ENCODE results near the gene GRIN2D.
A peak's percentile ranks its signal among the peaks of the same experiment; 100 is the strongest.

Gene GRIN2D

GRCh38 chr19:48433337-48433736 lies 39.9 kb downstream of the GRIN2D start:
- TF ChIP-seq, protein P1, sequence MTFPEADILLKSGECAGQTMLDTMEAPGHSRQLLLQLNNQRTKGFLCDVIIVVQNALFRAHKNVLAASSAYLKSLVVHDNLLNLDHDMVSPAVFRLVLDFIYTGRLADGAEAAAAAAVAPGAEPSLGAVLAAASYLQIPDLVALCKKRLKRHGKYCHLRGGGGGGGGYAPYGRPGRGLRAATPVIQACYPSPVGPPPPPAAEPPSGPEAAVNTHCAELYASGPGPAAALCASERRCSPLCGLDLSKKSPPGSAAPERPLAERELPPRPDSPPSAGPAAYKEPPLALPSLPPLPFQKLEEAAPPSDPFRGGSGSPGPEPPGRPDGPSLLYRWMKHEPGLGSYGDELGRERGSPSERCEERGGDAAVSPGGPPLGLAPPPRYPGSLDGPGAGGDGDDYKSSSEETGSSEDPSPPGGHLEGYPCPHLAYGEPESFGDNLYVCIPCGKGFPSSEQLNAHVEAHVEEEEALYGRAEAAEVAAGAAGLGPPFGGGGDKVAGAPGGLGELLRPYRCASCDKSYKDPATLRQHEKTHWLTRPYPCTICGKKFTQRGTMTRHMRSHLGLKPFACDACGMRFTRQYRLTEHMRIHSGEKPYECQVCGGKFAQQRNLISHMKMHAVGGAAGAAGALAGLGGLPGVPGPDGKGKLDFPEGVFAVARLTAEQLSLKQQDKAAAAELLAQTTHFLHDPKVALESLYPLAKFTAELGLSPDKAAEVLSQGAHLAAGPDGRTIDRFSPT (tag by site-specific recombination; IDR thresholded peaks at IDR 0.05), result no peak
- TF ChIP-seq ZNF701 (tag by site-specific recombination; IDR thresholded peaks at IDR 0.05) (no peak), ZFHX2 (tag by site-specific recombination; conservative IDR thresholded peaks at IDR 0.05) (no peak), ZNF639 (tag by site-specific recombination; IDR thresholded peaks at IDR 0.05) (no peak), ZNF548 (tag by site-specific recombination; IDR thresholded peaks at IDR 0.05) (no peak), ZNF692 (tag by site-specific recombination; IDR thresholded peaks at IDR 0.05) (no peak), ZNF776 (tag by site-specific recombination; IDR thresholded peaks at IDR 0.05; ENCODE audit: borderline replicate concordance) (no peak), SP3 (tag by site-specific recombination; IDR thresholded peaks at IDR 0.05) (no peak), ZNF302 (tag by site-specific recombination; IDR thresholded peaks at IDR 0.05; ENCODE audit: low read depth) (no peak), RBAK (tag by site-specific recombination; IDR thresholded peaks at IDR 0.05) (no peak), ZNF426 (tag by site-specific recombination; IDR thresholded peaks at IDR 0.05) (no peak), ZNF658 (tag by site-specific recombination; IDR thresholded peaks at IDR 0.05) (no peak), GLI2 (tag by site-specific recombination; IDR thresholded peaks at IDR 0.05; ENCODE audit: borderline replicate concordance, low read depth) (no peak), ZNF292 (tag by site-specific recombination; IDR thresholded peaks at IDR 0.05; ENCODE audit: borderline replicate concordance, low read depth) (no peak), ZNF366 (tag by site-specific recombination; conservative IDR thresholded peaks at IDR 0.05) (no peak), OSR2 (tag by site-specific recombination; IDR thresholded peaks at IDR 0.05) (no peak)
- Histone ChIP-seq H3K4me1 (ENCODE audit: control insufficient read depth, insufficient read depth, low read length) (no peaks in the 10 kb centered on the region), H3K4me3 (ENCODE audit: low read depth, low read length) (no peak overlapping the region), H3K36me3 (ENCODE audit: control insufficient read depth in 2 of 2, insufficient read depth in 1 of 2, low read length in 2 of 2) (no peaks in the 10 kb centered on the region), H3K27ac (ENCODE audit: extremely low read depth, low read depth, low read length) (no peak overlapping the region), H3K9me3 (ENCODE audit: control insufficient read depth, insufficient read depth, low read depth, low read length) (no peaks in the 10 kb centered on the region)
- ChIA-PET CTCF (interaction anchor here (1.0 kb wide), 1 partner anchor 119 kb away, joined by 3 read pairs; no protein-coding TSS in a partner anchor), POLR2A (interaction anchor here (0.8 kb wide), 1 partner anchor 20 kb away, joined by 3 read pairs; no protein-coding TSS in a partner anchor)

GRCh38 chr19:48436586-48436985 lies 43.1 kb downstream of the GRIN2D start:
- TF ChIP-seq ZNF146 (tag by site-specific recombination; IDR thresholded peaks at IDR 0.05), result no peak
- TF ChIP-seq, protein P2, sequence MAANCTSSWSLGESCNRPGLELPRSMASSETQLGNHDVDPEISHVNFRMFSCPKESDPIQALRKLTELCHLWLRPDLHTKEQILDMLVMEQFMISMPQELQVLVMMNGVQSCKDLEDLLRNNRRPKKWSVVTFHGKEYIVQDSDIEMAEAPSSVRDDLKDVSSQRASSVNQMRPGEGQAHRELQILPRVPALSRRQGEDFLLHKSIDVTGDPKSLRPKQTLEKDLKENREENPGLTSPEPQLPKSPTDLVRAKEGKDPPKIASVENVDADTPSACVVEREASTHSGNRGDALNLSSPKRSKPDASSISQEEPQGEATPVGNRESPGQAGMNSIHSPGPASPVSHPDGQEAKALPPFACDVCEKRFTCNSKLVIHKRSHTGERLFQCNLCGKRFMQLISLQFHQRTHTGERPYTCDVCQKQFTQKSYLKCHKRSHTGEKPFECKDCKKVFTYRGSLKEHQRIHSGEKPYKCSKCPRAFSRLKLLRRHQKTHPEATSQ (tag by site-specific recombination; IDR thresholded peaks at IDR 0.05), result no peak
- no peak for TF ChIP-seq PRDM2 (tag by site-specific recombination; IDR thresholded peaks at IDR 0.05; ENCODE audit: borderline replicate concordance)
- no peak for TF ChIP-seq TRIM28 (IDR thresholded peaks at IDR 0.05; ENCODE audit: borderline replicate concordance, low read length)
- TF ChIP-seq KLF17 (tag by site-specific recombination; IDR thresholded peaks at IDR 0.05), result no peak
- TF ChIP-seq ZNF623 (tag by site-specific recombination; IDR thresholded peaks at IDR 0.05), result peak; percentile 99
- TF ChIP-seq ZNF24 (tag by site-specific recombination; IDR thresholded peaks at IDR 0.05), result no peak
- no peaks in the 10 kb centered on the region for H3K9me3 ChIP-seq (ENCODE audit: control insufficient read depth, insufficient read depth, low read depth, low read length)
- H3K36me3 ChIP-seq (ENCODE audit: control insufficient read depth in 2 of 2, insufficient read depth in 1 of 2, low read length in 2 of 2), result no peaks in the 10 kb centered on the region
- H3K4me1 ChIP-seq (ENCODE audit: control insufficient read depth, insufficient read depth, low read length), result no peaks in the 10 kb centered on the region
- H3K4me3 ChIP-seq (ENCODE audit: low read depth, low read length), result no peak overlapping the region
- POLR2A ChIA-PET, result no interaction called here
- H3K27ac ChIP-seq (ENCODE audit: extremely low read depth, low read depth, low read length), result no peak overlapping the region
- CTCF ChIA-PET, result interaction anchor here (0.6 to 1.2 kb wide), 2 partner anchors 46 to 587 kb away, joined by 3 to 4 read pairs; partner anchors contain the start of gene KDELR1
